ENCODE measurements around the gene SNTG2.
"Not testable (repeated sequence)": the region's sequence is repeated elsewhere in the genome, so short reads cannot be mapped to it uniquely, and the experiment has no call there.

The SNTG2 gene

GRCh38 chr2:1060372-1060771 is 109.7 kb downstream of the SNTG2 start:
- DNase-seq, result no peak

GRCh38 chr2:1060987-1061386 is 110.3 kb downstream of the SNTG2 start:
- DNase-seq, result no peak

- DNase-seq, result no peak
Observed at GRCh38 chr2:1068241-1068640, 117.6 kb downstream of the SNTG2 start.

- DNase-seq, result no peak
Observed at GRCh38 chr2:1068822-1069221, 118.2 kb downstream of the SNTG2 start.

GRCh38 chr2:1069847-1070246 is 119.2 kb downstream of the SNTG2 start:
- no peak for DNase-seq

GRCh38 chr2:1070601-1071000 is 120.0 kb downstream of the SNTG2 start:
- DNase-seq, result no peak

GRCh38 chr2:1071650-1072049 is 121.0 kb downstream of the SNTG2 start:
- no peak for DNase-seq

- no peak for DNase-seq
Observed at GRCh38 chr2:1072250-1072649, 121.6 kb downstream of the SNTG2 start.

GRCh38 chr2:1077911-1078310 is 127.3 kb downstream of the SNTG2 start:
- no peak for DNase-seq

- no peak for DNase-seq
Observed at GRCh38 chr2:1078326-1078725, 127.7 kb downstream of the SNTG2 start.

- DNase-seq, result no peak
Observed at GRCh38 chr2:1079873-1080799, 129.5 kb downstream of the SNTG2 start.

- DNase-seq, result no peak
Observed at GRCh38 chr2:1081451-1082225, 131.0 kb downstream of the SNTG2 start.

- DNase-seq, result no peak
Observed at GRCh38 chr2:1082456-1083205, 132.0 kb downstream of the SNTG2 start.

GRCh38 chr2:1088192-1088860 is 137.7 kb downstream of the SNTG2 start:
- no peak for DNase-seq

GRCh38 chr2:1088940-1089339 is 138.3 kb downstream of the SNTG2 start:
- DNase-seq, result no peak

- no peak for DNase-seq
Observed at GRCh38 chr2:1091895-1092585, 141.4 kb downstream of the SNTG2 start.

GRCh38 chr2:1093668-1094067 is 143.0 kb downstream of the SNTG2 start:
- not testable (repeated sequence) for DNase-seq

GRCh38 chr2:1097101-1097500 is 146.5 kb downstream of the SNTG2 start:
- DNase-seq, result no peak

GRCh38 chr2:1099418-1099817 is 148.8 kb downstream of the SNTG2 start:
- DNase-seq, result no peak

GRCh38 chr2:1101011-1101782 is 150.5 kb downstream of the SNTG2 start:
- no peak for DNase-seq

- no peak for DNase-seq
Observed at GRCh38 chr2:1101982-1102590, 151.4 kb downstream of the SNTG2 start.

All from NCI-H1694 (cell line).